ENCODE data around the gene PKNOX2. TPM values are rescaled to one million over a fixed set of nuclear protein-coding genes. Genes with fewer than 3 reads are reported as not detected.

Gene PKNOX2
- total RNA-seq, 4 donors from 2014 or later: 0.83 to 4.1 (median 2.5) TPM

- Histone ChIP-seq H3K27me3 (no peaks in the 10 kb centered on the region), H3K36me3 (peaks cover 0 to 57% (median 21%) of the 10 kb centered on the region in 4 donors), H3K9me3 (no peaks in the 10 kb centered on the region), H3K4me1 (peaks cover 0 to 10% (median 7%) of the 10 kb centered on the region in 4 donors), H3K27ac (replicated peaks in 1 of 4) (no peak overlapping the region), H3K4me3 (no peak overlapping the region)
- WGBS: 33% methylated on average over 9 of the region's 10 CpGs
- DNase-seq (ENCODE audit: extremely low spot score): no peak
- TF ChIP-seq, protein P1, sequence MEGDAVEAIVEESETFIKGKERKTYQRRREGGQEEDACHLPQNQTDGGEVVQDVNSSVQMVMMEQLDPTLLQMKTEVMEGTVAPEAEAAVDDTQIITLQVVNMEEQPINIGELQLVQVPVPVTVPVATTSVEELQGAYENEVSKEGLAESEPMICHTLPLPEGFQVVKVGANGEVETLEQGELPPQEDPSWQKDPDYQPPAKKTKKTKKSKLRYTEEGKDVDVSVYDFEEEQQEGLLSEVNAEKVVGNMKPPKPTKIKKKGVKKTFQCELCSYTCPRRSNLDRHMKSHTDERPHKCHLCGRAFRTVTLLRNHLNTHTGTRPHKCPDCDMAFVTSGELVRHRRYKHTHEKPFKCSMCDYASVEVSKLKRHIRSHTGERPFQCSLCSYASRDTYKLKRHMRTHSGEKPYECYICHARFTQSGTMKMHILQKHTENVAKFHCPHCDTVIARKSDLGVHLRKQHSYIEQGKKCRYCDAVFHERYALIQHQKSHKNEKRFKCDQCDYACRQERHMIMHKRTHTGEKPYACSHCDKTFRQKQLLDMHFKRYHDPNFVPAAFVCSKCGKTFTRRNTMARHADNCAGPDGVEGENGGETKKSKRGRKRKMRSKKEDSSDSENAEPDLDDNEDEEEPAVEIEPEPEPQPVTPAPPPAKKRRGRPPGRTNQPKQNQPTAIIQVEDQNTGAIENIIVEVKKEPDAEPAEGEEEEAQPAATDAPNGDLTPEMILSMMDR (IDR thresholded peaks at IDR 0.05): no peak
- no peak for TF ChIP-seq EP300 (IDR thresholded peaks at IDR 0.05)
- TF ChIP-seq POLR2A (IDR thresholded peaks at IDR 0.05; ENCODE audit: low read depth): no peak
- TF ChIP-seq POLR2AphosphoS5 (IDR thresholded peaks at IDR 0.05): no peak
- intact Hi-C loops (cut with DNase I): no loop called here
These were observed 279.3 kb downstream of the PKNOX2 start for GRCh38 chr11:125443767-125444311.

DNA sequence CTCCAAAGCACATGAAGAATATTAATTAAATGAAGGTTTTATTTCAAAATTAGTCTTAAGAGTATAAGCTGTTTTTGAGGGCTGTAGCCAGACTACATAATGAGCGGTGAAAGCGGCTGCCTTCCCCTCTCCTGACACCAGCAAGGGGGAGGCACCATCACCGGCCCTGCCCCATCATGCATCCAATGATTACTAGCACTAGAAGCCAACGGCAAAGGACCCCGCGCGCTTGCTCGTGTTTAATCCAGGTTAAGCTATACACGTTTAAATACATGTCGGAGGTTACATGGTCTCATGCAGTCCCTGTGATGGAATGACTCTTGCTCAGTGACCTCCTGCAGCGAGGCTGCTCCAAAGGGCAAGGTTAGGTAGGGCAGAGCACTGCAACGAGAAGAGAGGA, 281.2 kb downstream of the PKNOX2 start:
- Histone ChIP-seq H3K9me3 (no peaks in the 10 kb centered on the region), H3K27me3 (no peaks in the 10 kb centered on the region), H3K4me3 (no peak overlapping the region), H3K4me1 (peaks cover 0 to 10% (median 7%) of the 10 kb centered on the region in 4 donors), H3K27ac (replicated peaks in 1 of 4) (no peak overlapping the region), H3K36me3 (peaks cover 0 to 56% (median 21%) of the 10 kb centered on the region in 4 donors)
- WGBS: 88% methylated on average over 12 of the region's 12 CpGs
- DNase-seq (ENCODE audit: extremely low spot score): no peak
- intact Hi-C loops (cut with DNase I): no loop called here
- TF ChIP-seq POLR2AphosphoS5 (IDR thresholded peaks at IDR 0.05) (no peak), POLR2A (IDR thresholded peaks at IDR 0.05; ENCODE audit: low read depth) (no peak), EP300 (IDR thresholded peaks at IDR 0.05) (no peak)
- TF ChIP-seq, protein P1 (IDR thresholded peaks at IDR 0.05): no peak

DNA sequence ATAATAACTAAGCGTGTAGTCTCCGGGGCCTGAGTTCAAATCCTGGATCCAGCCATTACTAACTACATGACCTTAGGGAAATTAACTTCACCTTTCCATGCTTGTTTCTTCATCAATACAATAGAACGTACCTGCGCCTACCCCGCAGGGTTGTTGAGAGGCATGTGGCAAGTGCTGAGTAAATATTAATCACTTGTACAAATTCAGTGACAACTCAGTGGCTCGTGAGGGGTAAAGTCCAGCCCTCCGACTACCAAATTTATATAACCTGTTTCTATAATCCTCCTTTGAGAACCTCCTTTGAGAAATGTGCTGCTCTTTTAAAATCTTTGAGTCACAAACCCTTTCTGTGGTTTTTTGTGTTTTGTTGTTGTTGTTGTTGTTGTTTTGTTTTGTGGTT, 281.7 kb downstream of the PKNOX2 start:
- intact Hi-C loops (cut with DNase I): no loop called here
- no peak overlapping the region for H3K27ac ChIP-seq (replicated peaks in 1 of 4)
- DNase-seq (ENCODE audit: extremely low spot score): no peak
- 96% methylated on average over 7 of the region's 7 CpGs for WGBS
- peaks cover 0 to 52% (median 21%) of the 10 kb centered on the region in 4 donors for H3K36me3 ChIP-seq
- peaks cover 1 to 12% (median 7%) of the 10 kb centered on the region in 4 donors for H3K4me1 ChIP-seq
- TF ChIP-seq POLR2A (IDR thresholded peaks at IDR 0.05; ENCODE audit: low read depth) (no peak), EP300 (IDR thresholded peaks at IDR 0.05) (no peak), POLR2AphosphoS5 (IDR thresholded peaks at IDR 0.05) (no peak)
- TF ChIP-seq, protein P1 (IDR thresholded peaks at IDR 0.05): no peak
- H3K4me3 ChIP-seq: no peak overlapping the region
- H3K9me3 ChIP-seq: no peaks in the 10 kb centered on the region
- H3K27me3 ChIP-seq: no peaks in the 10 kb centered on the region

DNA sequence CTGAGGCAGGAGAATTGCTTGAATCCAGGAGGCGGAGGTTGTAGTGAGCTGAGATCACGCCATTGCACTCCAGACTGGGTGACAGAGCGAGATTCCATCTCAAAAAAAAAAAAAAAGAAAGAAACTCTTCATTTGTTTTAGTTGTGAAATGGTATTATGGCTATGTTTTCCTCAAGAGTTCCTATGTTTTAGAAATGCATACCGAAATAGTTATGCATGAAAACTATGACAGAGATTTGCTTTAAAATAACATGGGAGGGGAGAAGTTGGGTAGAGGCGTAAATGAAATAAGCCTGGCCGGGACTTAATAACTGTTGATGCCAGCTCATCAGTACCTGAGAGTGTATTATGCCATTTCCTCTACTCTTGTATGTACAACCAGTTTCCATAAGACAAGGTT, 283.2 kb downstream of the PKNOX2 start:
- intact Hi-C loops (cut with DNase I): no loop called here
- no peak for DNase-seq (ENCODE audit: extremely low spot score)
- H3K4me1 ChIP-seq: peaks cover 13 to 23% (median 19%) of the 10 kb centered on the region in 4 donors
- H3K4me3 ChIP-seq: no peak overlapping the region
- H3K9me3 ChIP-seq: no peaks in the 10 kb centered on the region
- peaks cover 0 to 48% (median 23%) of the 10 kb centered on the region in 4 donors for H3K36me3 ChIP-seq
- TF ChIP-seq EP300 (IDR thresholded peaks at IDR 0.05) (no peak), POLR2A (IDR thresholded peaks at IDR 0.05; ENCODE audit: low read depth) (no peak), POLR2AphosphoS5 (IDR thresholded peaks at IDR 0.05) (no peak)
- TF ChIP-seq, protein P1 (IDR thresholded peaks at IDR 0.05): no peak
- WGBS: 85% methylated on average over 6 of the region's 6 CpGs
- no peaks in the 10 kb centered on the region for H3K27me3 ChIP-seq
- H3K27ac ChIP-seq (replicated peaks in 1 of 4): no peak overlapping the region

GRCh38 chr11:125448136-125448535, 283.6 kb downstream of the PKNOX2 start:
- H3K9me3 ChIP-seq: no peaks in the 10 kb centered on the region

More at GRCh38 chr11:125448136-125448535, 283.6 kb downstream of the PKNOX2 start:
- 65% methylated on average over 3 of the region's 3 CpGs for WGBS
- intact Hi-C loops (cut with DNase I): no loop called here
- Histone ChIP-seq H3K4me1 (peaks cover 13 to 23% (median 19%) of the 10 kb centered on the region in 4 donors), H3K27ac (replicated peaks in 1 of 4) (no peak overlapping the region), H3K36me3 (peaks cover 0 to 48% (median 23%) of the 10 kb centered on the region in 4 donors), H3K27me3 (no peaks in the 10 kb centered on the region), H3K4me3 (no peak overlapping the region)
- no peak for DNase-seq (ENCODE audit: extremely low spot score)
- TF ChIP-seq POLR2A (IDR thresholded peaks at IDR 0.05; ENCODE audit: low read depth): no peak
- TF ChIP-seq EP300 (IDR thresholded peaks at IDR 0.05): no peak
- no peak for TF ChIP-seq POLR2AphosphoS5 (IDR thresholded peaks at IDR 0.05)
- TF ChIP-seq, protein P1 (IDR thresholded peaks at IDR 0.05): no peak

Data from esophagus muscularis mucosa (tissue), 4 donors.